IMR-90 (cell line): ENCODE results near the gene C3AR1. TPM values are rescaled to one million over a fixed set of nuclear protein-coding genes. Genes with fewer than 3 reads are reported as not detected.

Experiments
- ATAC-seq: fragments of 200-7000 bp; cut with Tn5 transposase; 2 replicates; pipeline ENCODE4 v1.9.1; 2020; ENCODE audit warnings: low read depth, mild to moderate bottlenecking, moderate library complexity
- BruUV-seq: library from RNA; stranded (reverse); fragments of 400-500 nt; replicated peaks from 2 replicates; lab custom pipeline; 2021; lab: Mats Ljungman, UMichigan
- CTCF ChIA-PET: fragments of 300-600 bp; formaldehyde crosslinking; extraction: SDS; loops from one replicate; lab custom pipeline; 2021; ENCODE audit warnings: antibody characterized with exemption; lab: Yijun Ruan, JAX
- POLR2A ChIA-PET: fragments of 300-600 bp; sonication (Branson Sonifier 250); formaldehyde crosslinking; loops from one replicate; lab custom pipeline; 2022; ENCODE audit warnings: antibody characterized with exemption; ENCODE audit not compliant: unreplicated experiment; lab: Charles Lee
- DNase-seq: peaks from one replicate; pipeline ENCODE4 v3.0.0; 2013
- H2AFZ ChIP-seq: replicated peaks from 2 replicates; pipeline ENCODE3; 2013; ENCODE audit warnings: low read length, mild to moderate bottlenecking; ENCODE audit not compliant: poor library complexity
- H2AK5ac ChIP-seq: 2 replicates; pipeline ENCODE4 v1.6.1; 2013; ENCODE audit warnings: low read depth, low read length, inconsistent platforms
- H2AK9ac ChIP-seq: replicated peaks from 2 replicates; pipeline ENCODE3; 2013; ENCODE audit warnings: mild to moderate bottlenecking, low read depth, low read length, moderate library complexity; ENCODE audit not compliant: poor library complexity
- H2BK120ac ChIP-seq: 2 replicates; pipeline ENCODE4 v1.6.1; 2013; ENCODE audit warnings: low read depth, low read length, inconsistent platforms
- H2BK15ac ChIP-seq: 3 replicates; pipeline ENCODE4 v1.6.1; 2013; ENCODE audit warnings: low read depth, low read length, inconsistent platforms
- H2BK20ac ChIP-seq: 2 replicates; pipeline ENCODE4 v1.6.1; 2013; ENCODE audit warnings: low read depth, mild to moderate bottlenecking, inconsistent platforms, low read length, moderate library complexity
- H2BK5ac ChIP-seq: 2 replicates; pipeline ENCODE4 v1.6.1; 2013; ENCODE audit warnings: mild to moderate bottlenecking, low read depth, low read length, inconsistent platforms; ENCODE audit not compliant: poor library complexity, severe bottlenecking
- H3K14ac ChIP-seq: replicated peaks from 2 replicates; pipeline ENCODE4 v1.6.1; 2013; ENCODE audit warnings: low read depth, low read length, inconsistent platforms
- H3K18ac ChIP-seq: 2 replicates; pipeline ENCODE4 v1.6.1; 2013; ENCODE audit warnings: low read depth, low read length, control low read depth
- H3K23ac ChIP-seq: 2 replicates; pipeline ENCODE4 v1.6.1; 2013; ENCODE audit warnings: low read depth, low read length, inconsistent platforms
- H3K27ac ChIP-seq: 2 replicates; pipeline ENCODE4 v1.5.1; 2013; ENCODE audit warnings: mild to moderate bottlenecking, control low read depth, low read length; ENCODE audit not compliant: insufficient read depth
- H3K27me3 ChIP-seq: 2 replicates; pipeline ENCODE4 v1.6.1; 2013; ENCODE audit warnings: low read length; ENCODE audit not compliant: control insufficient read depth, insufficient read depth
- H3K36me3 ChIP-seq: 2 replicates; pipeline ENCODE4 v1.6.1; 2013; ENCODE audit warnings: low read length, mixed read lengths; ENCODE audit not compliant: control insufficient read depth, insufficient read depth
- H3K4ac ChIP-seq: 2 replicates; pipeline ENCODE4 v1.6.1; 2013; ENCODE audit warnings: low read depth, low read length, inconsistent platforms
- H3K4me1 ChIP-seq: 2 replicates; pipeline ENCODE4 v1.6.1; 2013; ENCODE audit warnings: low read length, mixed read lengths; ENCODE audit not compliant: control insufficient read depth, insufficient read depth
- H3K4me2 ChIP-seq: 2 replicates; pipeline ENCODE4 v1.6.1; 2013; ENCODE audit warnings: low read depth, mild to moderate bottlenecking, control low read depth, low read length, moderate library complexity
- H3K4me3 ChIP-seq: 2 replicates; pipeline ENCODE4 v1.5.1; 2013; ENCODE audit warnings: low read depth, mild to moderate bottlenecking, control low read depth, low read length, moderate library complexity; ENCODE audit not compliant: insufficient read depth
- H3K56ac ChIP-seq: 2 replicates; pipeline ENCODE4 v1.6.1; 2013; ENCODE audit warnings: low read length, inconsistent platforms; ENCODE audit not compliant: insufficient read depth; ENCODE audit errors: extremely low read depth
- H3K79me1 ChIP-seq, 2 experiments: 2 replicates each; pipeline ENCODE4 v1.6.1; 2013; ENCODE audit warnings: low read length in 2 of 2, inconsistent platforms in 1 of 2, low read depth in 1 of 2
- H3K9ac ChIP-seq: 2 replicates; pipeline ENCODE4 v1.6.1; 2013; ENCODE audit warnings: low read depth, low read length, control low read depth
- H3K9me1 ChIP-seq: 2 replicates; pipeline ENCODE4 v1.6.1; 2013; ENCODE audit warnings: low read length, inconsistent platforms; ENCODE audit not compliant: insufficient read depth
- H3K9me3 ChIP-seq: 2 replicates; pipeline ENCODE4 v1.6.1; 2013; ENCODE audit warnings: low read length; ENCODE audit not compliant: control insufficient read depth, insufficient read depth
- H4K20me1 ChIP-seq: 2 replicates; pipeline ENCODE4 v1.6.1; 2013; ENCODE audit warnings: low read length, inconsistent platforms; ENCODE audit not compliant: insufficient read depth
- H4K5ac ChIP-seq: 2 replicates; pipeline ENCODE4 v1.6.1; 2013; ENCODE audit warnings: mild to moderate bottlenecking, low read depth, low read length, control low read depth
- H4K8ac ChIP-seq, 2 experiments: 2 replicates each; pipeline ENCODE4 v1.6.1; 2013; ENCODE audit warnings: low read depth in 2 of 2, low read length in 2 of 2, control low read depth in 1 of 2, inconsistent platforms in 1 of 2
- H4K91ac ChIP-seq: 2 replicates; pipeline ENCODE4 v1.6.1; 2013; ENCODE audit warnings: low read depth, low read length, inconsistent platforms; ENCODE audit not compliant: insufficient read depth
- BHLHE40 ChIP-seq: fragments of 150-350 bp; IDR thresholded peaks from 2 replicates; pipeline ENCODE4 v1.6.1; 2016; ENCODE audit warnings: mild to moderate bottlenecking, low read depth, low read length
- CEBPB ChIP-seq: IDR thresholded peaks from 2 replicates; pipeline ENCODE4 v1.6.1; 2012; ENCODE audit warnings: low read depth, low read length, improper control_type of control experiment
- CHD1 ChIP-seq: IDR thresholded peaks from 2 replicates; pipeline ENCODE4 v1.6.1; 2012; ENCODE audit warnings: low read depth, low read length, improper control_type of control experiment
- NFE2L2 ChIP-seq: fragments of 150-350 bp; IDR thresholded peaks from 2 replicates; pipeline ENCODE4 v1.6.1; 2016; ENCODE audit warnings: low read depth, mild to moderate bottlenecking, low read length
- RCOR1 ChIP-seq: IDR thresholded peaks from 2 replicates; pipeline ENCODE4 v1.6.1; 2012; ENCODE audit warnings: mild to moderate bottlenecking, low read length, improper control_type of control experiment; ENCODE audit not compliant: insufficient replicate concordance
- RFX5 ChIP-seq: IDR thresholded peaks from 2 replicates; pipeline ENCODE4 v1.8.0; 2012; ENCODE audit warnings: low read depth, mild to moderate bottlenecking, low read length, moderate library complexity
- WGBS, 2 experiments: methylation state at CpG; one replicate each; pipeline versions ENCODE4 v1.1.5 to v1.1.7; 2013; ENCODE audit warnings: missing lambda C conversion rate in 2 of 2; ENCODE audit not compliant: insufficient read length in 1 of 2; ENCODE audit errors: extremely low coverage in 2 of 2; 5-methylcytosine and 5-hydroxymethylcytosine counted together
- dilution Hi-C: fragments of 300-500 bp; cut with HindIII; formaldehyde crosslinking; loops from one replicate; pipeline ENCODE4 v1.14.3; 2018; ENCODE audit warnings: low sequenced_read_pairs; ENCODE audit not compliant: unreplicated experiment
- in situ Hi-C: fragments of 300-500 bp; cut with MboI; formaldehyde crosslinking; loops from 3 replicates; pipeline ENCODE4 v1.14.3; 2019; ENCODE audit warnings: low sequenced_read_pairs, inconsistent platforms, mixed read lengths
- intact Hi-C: fragments of 100-400 bp; cut with micrococcal nuclease; formaldehyde crosslinking; loops from 2 replicates; pipeline ENCODE4 v1.10.0; 2022
- polyA plus RNA-seq, 3 experiments: library from polyadenylated mRNA; depleted of rRNA; stranded (reverse); fragments of >200 nt; gene quantifications; 2 replicates each; pipeline ENCODE4 v1.2.3, GENCODE V29; 2012; ENCODE audit warnings: low replicate concordance in 1 of 3
- total RNA-seq: library from RNA; depleted of rRNA; stranded (reverse); fragments of >200 nt; gene quantifications from 2 replicates; pipeline ENCODE4 v1.2.3, GENCODE V29; 2012
- TF ChIP-seq, protein P1 (sequence below): fragments of 150-350 bp; IDR thresholded peaks from 2 replicates; pipeline ENCODE4 v1.6.1; 2016; ENCODE audit warnings: low read depth, mild to moderate bottlenecking, low read length, moderate library complexity, borderline replicate concordance
- TF ChIP-seq, protein P2 (sequence below): fragments of 150-350 bp; IDR thresholded peaks from 2 replicates; pipeline ENCODE4 v1.6.1; 2017; ENCODE audit warnings: mild to moderate bottlenecking, antibody characterized with exemption, low read length, low read depth
- TF ChIP-seq, protein P3 (sequence below): conservative IDR thresholded peaks from 2 replicates; pipeline ENCODE4 v1.5.1; 2012; ENCODE audit warnings: mild to moderate bottlenecking, low read depth, low read length, improper control_type of control experiment

Gene C3AR1
- total and polyA plus RNA-seq, 2 of the 4 experiments (the other 2 are of a cell fraction): 0.31 to 0.36 TPM

DNA sequence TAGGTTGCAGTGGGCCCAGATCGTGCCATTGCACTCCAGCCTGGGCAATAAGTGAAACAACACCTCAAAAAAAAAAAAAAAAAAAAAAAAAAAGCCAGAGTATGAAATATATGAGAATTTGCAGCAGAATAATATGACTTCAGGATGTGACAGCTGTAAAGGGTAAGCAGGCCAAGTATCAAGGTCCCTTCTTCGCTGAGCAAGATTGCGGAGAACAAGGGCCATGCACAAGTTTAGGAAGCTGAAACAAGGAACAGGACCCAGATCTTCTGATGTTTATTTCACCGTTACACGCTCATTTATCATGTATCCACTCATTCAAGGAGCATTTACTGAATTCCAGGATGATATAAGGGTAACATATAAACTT is 34.3 kb downstream of the C3AR1 start:
- Histone ChIP-seq H4K5ac (peak overlapping the region; percentile 22; the same call in 1 of the 2 replicates), H3K36me3 (no peaks in the 10 kb centered on the region; the same call in 1 of the 2 replicates), H4K8ac (peak overlapping the region; percentile 66 to 69), H3K4ac (0 out of 2 replicates have a peak overlapping the region, but pooled peaks have one; percentile 67), H2AK5ac (no peak overlapping the region), H3K9me3 (no peaks in the 10 kb centered on the region), H3K18ac (peak overlapping the region; percentile 55; the same call in 1 of the 2 replicates), H3K4me2 (peak overlapping the region; percentile 83), H3K79me1 (peaks cover 26 to 48% of the 10 kb centered on the region in 2 experiments; a peak in 3 of 4 replicates), H3K4me1 (peaks cover 16% of the 10 kb centered on the region), H3K27me3 (no peaks in the 10 kb centered on the region), H2BK20ac (no peak overlapping the region), H4K20me1 (peaks cover 30% of the 10 kb centered on the region; the same call in 1 of the 2 replicates), H2AK9ac (no peak overlapping the region), H2BK5ac (peak overlapping the region; percentile 75), H3K9me1 (peaks cover 25% of the 10 kb centered on the region), H4K91ac (peak overlapping the region; percentile 5; the same call in 1 of the 2 replicates), H3K27ac (peak overlapping the region; percentile 73), H3K23ac (peak overlapping the region; percentile 79; the same call in 1 of the 2 replicates), H3K56ac (no peak overlapping the region), H3K14ac (peak overlapping the region; percentile 1; the same call in 1 of the 2 replicates), H2BK15ac (no peak overlapping the region), H2AFZ (peak overlapping the region; percentile 53), H3K9ac (peak overlapping the region; percentile 85), H2BK120ac (0 out of 2 replicates have a peak overlapping the region, but pooled peaks have one; percentile 55), H3K4me3 (peak overlapping the region; percentile 84)
- intact Hi-C loops (no loop called here), dilution Hi-C loops (no loop called here), in situ Hi-C loops (loop anchor here (25.0 kb wide), 1 partner anchor 395 kb away; no protein-coding TSS in a partner anchor)
- ATAC-seq (no peak), DNase-seq (no peak)
- POLR2A ChIA-PET: no interaction called here
- TF ChIP-seq BHLHE40 (no peak), RCOR1 (no peak), RFX5 (no peak), NFE2L2 (no peak), CEBPB (no peak), CHD1 (no peak)
- TF ChIP-seq, protein P1, sequence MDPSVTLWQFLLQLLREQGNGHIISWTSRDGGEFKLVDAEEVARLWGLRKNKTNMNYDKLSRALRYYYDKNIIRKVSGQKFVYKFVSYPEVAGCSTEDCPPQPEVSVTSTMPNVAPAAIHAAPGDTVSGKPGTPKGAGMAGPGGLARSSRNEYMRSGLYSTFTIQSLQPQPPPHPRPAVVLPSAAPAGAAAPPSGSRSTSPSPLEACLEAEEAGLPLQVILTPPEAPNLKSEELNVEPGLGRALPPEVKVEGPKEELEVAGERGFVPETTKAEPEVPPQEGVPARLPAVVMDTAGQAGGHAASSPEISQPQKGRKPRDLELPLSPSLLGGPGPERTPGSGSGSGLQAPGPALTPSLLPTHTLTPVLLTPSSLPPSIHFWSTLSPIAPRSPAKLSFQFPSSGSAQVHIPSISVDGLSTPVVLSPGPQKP: no peak
- TF ChIP-seq, protein P2, sequence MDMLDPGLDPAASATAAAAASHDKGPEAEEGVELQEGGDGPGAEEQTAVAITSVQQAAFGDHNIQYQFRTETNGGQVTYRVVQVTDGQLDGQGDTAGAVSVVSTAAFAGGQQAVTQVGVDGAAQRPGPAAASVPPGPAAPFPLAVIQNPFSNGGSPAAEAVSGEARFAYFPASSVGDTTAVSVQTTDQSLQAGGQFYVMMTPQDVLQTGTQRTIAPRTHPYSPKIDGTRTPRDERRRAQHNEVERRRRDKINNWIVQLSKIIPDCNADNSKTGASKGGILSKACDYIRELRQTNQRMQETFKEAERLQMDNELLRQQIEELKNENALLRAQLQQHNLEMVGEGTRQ: no peak
- TF ChIP-seq, protein P3, sequence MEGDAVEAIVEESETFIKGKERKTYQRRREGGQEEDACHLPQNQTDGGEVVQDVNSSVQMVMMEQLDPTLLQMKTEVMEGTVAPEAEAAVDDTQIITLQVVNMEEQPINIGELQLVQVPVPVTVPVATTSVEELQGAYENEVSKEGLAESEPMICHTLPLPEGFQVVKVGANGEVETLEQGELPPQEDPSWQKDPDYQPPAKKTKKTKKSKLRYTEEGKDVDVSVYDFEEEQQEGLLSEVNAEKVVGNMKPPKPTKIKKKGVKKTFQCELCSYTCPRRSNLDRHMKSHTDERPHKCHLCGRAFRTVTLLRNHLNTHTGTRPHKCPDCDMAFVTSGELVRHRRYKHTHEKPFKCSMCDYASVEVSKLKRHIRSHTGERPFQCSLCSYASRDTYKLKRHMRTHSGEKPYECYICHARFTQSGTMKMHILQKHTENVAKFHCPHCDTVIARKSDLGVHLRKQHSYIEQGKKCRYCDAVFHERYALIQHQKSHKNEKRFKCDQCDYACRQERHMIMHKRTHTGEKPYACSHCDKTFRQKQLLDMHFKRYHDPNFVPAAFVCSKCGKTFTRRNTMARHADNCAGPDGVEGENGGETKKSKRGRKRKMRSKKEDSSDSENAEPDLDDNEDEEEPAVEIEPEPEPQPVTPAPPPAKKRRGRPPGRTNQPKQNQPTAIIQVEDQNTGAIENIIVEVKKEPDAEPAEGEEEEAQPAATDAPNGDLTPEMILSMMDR: no peak
- CTCF ChIA-PET: interaction anchor here (0.6 kb wide), 1 partner anchor 38 kb away, joined by 4 read pairs; no protein-coding TSS in a partner anchor
- no TSS peak for BruUV-seq
- WGBS, 2 experiments: no CpG with 5 or more reads among the region's 5 CpGs
